CD4-positive, alpha-beta memory T cell (primary cell): Measurements from ENCODE around the gene SLC25A26. TPM values are rescaled to one million over a fixed set of nuclear protein-coding genes. Genes with fewer than 3 reads are reported as not detected.
A peak's percentile ranks its signal among the peaks of the same experiment; 100 is the strongest.

Experiments
- CTCF ChIA-PET: fragments of 350-600 bp; sonication (Branson Sonifier 250); formaldehyde crosslinking; loops from one replicate; lab custom pipeline; 2021; ENCODE audit warnings: inconsistent platforms; ENCODE audit not compliant: partially characterized antibody; lab: Charles Lee
- POLR2A ChIA-PET: fragments of 350-600 bp; sonication (Branson Sonifier 250); formaldehyde crosslinking; loops from one replicate; lab custom pipeline; 2021; ENCODE audit not compliant: partially characterized antibody; lab: Charles Lee
- DNase-seq, 5 donors: peaks; one replicate each; pipeline versions ENCODE4 v3.0.0 to v3.0.0-alpha.2; 2020 to 2022; ENCODE audit warnings: mixed read lengths in 1 of 5
- H3K27ac ChIP-seq: one replicate; pipeline ENCODE4 v1.7.0; 2013; ENCODE audit warnings: low read depth, low read length
- H3K27me3 ChIP-seq: 2 replicates; pipeline ENCODE4 v1.7.0; 2013; ENCODE audit warnings: mild to moderate bottlenecking, low read length, moderate library complexity; ENCODE audit not compliant: insufficient read depth
- H3K36me3 ChIP-seq: 2 replicates; pipeline ENCODE4 v1.7.0; 2013; ENCODE audit warnings: mild to moderate bottlenecking, low read length, moderate library complexity; ENCODE audit not compliant: insufficient read depth
- H3K4me1 ChIP-seq: 2 replicates; pipeline ENCODE4 v1.7.0; 2013; ENCODE audit warnings: mild to moderate bottlenecking, low read length, moderate library complexity; ENCODE audit not compliant: insufficient read depth
- H3K4me3 ChIP-seq, 2 donors: one replicate each; pipeline ENCODE4 v1.7.0; 2013; ENCODE audit warnings: low read length in 2 of 2, mild to moderate bottlenecking in 1 of 2
- H3K9me3 ChIP-seq, 2 donors: one replicate each; pipeline ENCODE4 v1.7.0; 2013; ENCODE audit warnings: low read length in 2 of 2, control low read depth in 1 of 2; ENCODE audit not compliant: control insufficient read depth in 1 of 2
- H3K27ac Mint-ChIP-seq, 7 donors: one replicate each; pipeline ENCODE4 v1.8.0; 2020 to 2021; ENCODE audit warnings: mixed read lengths in 7 of 7, mild to moderate bottlenecking in 6 of 7, inconsistent platforms in 3 of 7, moderate library complexity in 3 of 7
- H3K27me3 Mint-ChIP-seq, 2 donors: one replicate each; pipeline ENCODE4 v1.8.0; 2020 to 2021; ENCODE audit warnings: mixed read lengths in 2 of 2
- H3K36me3 Mint-ChIP-seq, 2 donors: one replicate each; pipeline ENCODE4 v1.8.0; 2020 to 2021; ENCODE audit warnings: mixed read lengths in 2 of 2, inconsistent platforms in 1 of 2, mild to moderate bottlenecking in 1 of 2
- H3K4me1 Mint-ChIP-seq, 4 donors: one replicate each; pipeline ENCODE4 v1.8.0; 2020 to 2021; ENCODE audit warnings: mixed read lengths in 4 of 4, mild to moderate bottlenecking in 1 of 4
- H3K4me3 Mint-ChIP-seq, 8 donors: one replicate each; pipeline ENCODE4 v1.8.0; 2020 to 2021; ENCODE audit warnings: mixed read lengths in 8 of 8, mild to moderate bottlenecking in 7 of 8, moderate library complexity in 6 of 8, inconsistent platforms in 3 of 8
- H3K9me3 Mint-ChIP-seq, 8 donors: one replicate each; pipeline ENCODE4 v1.8.0; 2020 to 2021; ENCODE audit warnings: mixed read lengths in 8 of 8, mild to moderate bottlenecking in 5 of 8, inconsistent platforms in 3 of 8, moderate library complexity in 1 of 8
- intact Hi-C: fragments of 100-400 bp; cut with micrococcal nuclease; formaldehyde crosslinking; loops from one replicate; pipeline ENCODE4 v1.15.1; 2023
- polyA plus RNA-seq, 2 donors: library from polyadenylated mRNA; unstranded; fragments of 300-500 nt; fragmentation: Illumina TruSeq; gene quantifications; one replicate each; pipeline ENCODE4 v1.2.3, GENCODE V29; 2021
- total RNA-seq, 2 experiments: library from RNA; stranded (reverse); gene quantifications; one replicate each; pipeline ENCODE4 v1.2.3, GENCODE V29; 2021

SLC25A26 gene
- total and polyA plus RNA-seq, 4 experiments from 2014 or later: 18.9 to 58.1 (median 29.1) TPM

DNA sequence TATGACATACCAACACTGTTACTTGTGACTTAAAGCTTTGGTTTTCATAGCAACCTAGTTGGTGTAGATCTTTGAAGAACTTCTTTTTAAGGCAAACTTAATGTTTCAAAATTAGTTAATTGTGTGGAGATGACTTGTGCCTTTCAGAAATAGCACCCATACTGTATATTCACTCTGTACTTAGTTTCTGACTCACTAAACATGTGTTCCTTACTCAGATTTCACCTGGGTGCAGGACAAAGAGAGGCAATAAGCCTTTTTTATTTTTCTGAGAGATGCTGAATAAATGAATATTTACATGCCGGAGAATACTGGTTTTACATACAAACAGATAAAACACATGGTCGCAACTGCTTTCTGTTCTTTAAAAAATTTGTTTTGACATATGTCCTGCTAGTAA lies 44.8 kb downstream of the SLC25A26 start:
- Mint-ChIP-seq H3K4me3 (no peak overlapping the region), H3K27me3 (no peaks in the 10 kb centered on the region), H3K27ac (no peak overlapping the region), H3K9me3 (peaks cover 0 to 2% (median 0%) of the 10 kb centered on the region in 8 donors), H3K4me1 (peaks cover 4 to 7% (median 5%) of the 10 kb centered on the region in 4 donors), H3K36me3 (peaks cover 26 to 45% of the 10 kb centered on the region in 2 donors)
- Histone ChIP-seq H3K27ac (no peak overlapping the region), H3K4me3 (no peak overlapping the region), H3K4me1 (no peaks in the 10 kb centered on the region), H3K36me3 (peaks cover 6% of the 10 kb centered on the region), H3K9me3 (no peaks in the 10 kb centered on the region), H3K27me3 (no peaks in the 10 kb centered on the region)
- POLR2A ChIA-PET: no interaction called here
- intact Hi-C loops: no loop called here
- CTCF ChIA-PET: interaction anchor here (1.0 kb wide), 1 partner anchor 551 kb away, joined by 4 read pairs; no protein-coding TSS in a partner anchor
- no peak for DNase-seq

DNA sequence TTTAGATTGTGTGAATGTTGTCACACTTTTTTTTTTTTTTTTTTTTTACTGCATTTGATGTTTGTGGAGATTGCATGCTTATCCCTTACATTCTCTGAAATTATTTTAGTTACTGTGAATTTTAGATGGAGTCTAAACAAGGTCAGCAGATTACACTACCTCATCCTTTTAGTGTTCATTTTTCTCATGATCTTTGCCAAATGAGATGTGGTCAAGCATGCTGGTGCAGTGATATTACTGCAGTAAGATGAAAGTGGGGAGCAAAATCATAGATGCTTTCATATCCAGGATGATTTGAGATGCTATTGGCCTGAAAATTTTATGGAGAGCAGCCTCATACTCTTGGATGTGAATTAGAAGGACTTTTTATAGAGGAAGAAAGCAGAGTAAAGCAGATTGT lies 45.8 kb downstream of the SLC25A26 start:
- ChIA-PET CTCF (interaction anchor here (1.2 to 1.4 kb wide), 2 partner anchors 111 to 556 kb away, joined by 3 to 4 read pairs; no protein-coding TSS in a partner anchor), POLR2A (no interaction called here)
- no peak overlapping the region for H3K4me3 ChIP-seq
- DNase-seq: no peak
- peaks cover 6% of the 10 kb centered on the region for H3K36me3 ChIP-seq
- H3K27me3 Mint-ChIP-seq: no peaks in the 10 kb centered on the region
- H3K9me3 Mint-ChIP-seq: peaks cover 0 to 2% (median 0%) of the 10 kb centered on the region in 8 donors
- intact Hi-C loops: no loop called here
- no peak overlapping the region for H3K27ac ChIP-seq
- H3K4me3 Mint-ChIP-seq: no peak overlapping the region
- no peaks in the 10 kb centered on the region for H3K4me1 ChIP-seq
- peaks cover 25 to 45% of the 10 kb centered on the region in 2 donors for H3K36me3 Mint-ChIP-seq
- H3K27ac Mint-ChIP-seq: peak overlapping the region in 1 of 7 donors; percentile 26
- H3K4me1 Mint-ChIP-seq: peaks cover 4 to 8% (median 4%) of the 10 kb centered on the region in 4 donors
- H3K27me3 ChIP-seq: no peaks in the 10 kb centered on the region
- H3K9me3 ChIP-seq: no peaks in the 10 kb centered on the region

DNA sequence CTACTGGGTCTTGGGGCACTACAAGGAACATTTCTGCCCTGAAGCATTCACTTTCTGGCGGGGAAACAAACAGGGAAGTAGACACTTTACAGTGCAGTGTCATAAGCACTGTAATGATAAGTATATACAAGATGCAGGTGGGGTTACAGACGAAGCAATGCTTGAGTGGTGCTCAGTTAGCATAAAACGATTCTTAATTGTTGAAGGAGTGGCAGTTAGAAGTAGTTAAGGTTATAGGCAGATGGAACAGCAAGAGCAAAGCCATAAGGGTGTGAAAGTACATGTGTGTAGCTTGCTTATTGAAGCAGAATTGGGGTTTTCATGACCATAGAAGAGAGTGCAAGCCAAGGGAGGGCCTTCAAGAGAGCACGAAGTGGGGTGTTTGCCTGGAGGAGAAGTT lies 46.2 kb downstream of the SLC25A26 start:
- Mint-ChIP-seq H3K27me3 (no peaks in the 10 kb centered on the region), H3K36me3 (peaks cover 24 to 43% of the 10 kb centered on the region in 2 donors), H3K27ac (peak overlapping the region in 1 of 7 donors; percentile 26), H3K4me1 (peaks cover 3 to 8% (median 4%) of the 10 kb centered on the region in 4 donors), H3K9me3 (peaks cover 0 to 2% (median 0%) of the 10 kb centered on the region in 8 donors), H3K4me3 (no peak overlapping the region)
- DNase-seq: no peak
- ChIA-PET POLR2A (no interaction called here), CTCF (interaction anchor here (1.2 to 1.4 kb wide), 2 partner anchors 111 to 555 kb away, joined by 3 to 4 read pairs; no protein-coding TSS in a partner anchor)
- no peak overlapping the region for H3K4me3 ChIP-seq
- no peaks in the 10 kb centered on the region for H3K27me3 ChIP-seq
- no peak overlapping the region for H3K27ac ChIP-seq
- H3K36me3 ChIP-seq: peaks cover 6% of the 10 kb centered on the region
- no peaks in the 10 kb centered on the region for H3K4me1 ChIP-seq
- intact Hi-C loops: no loop called here
- H3K9me3 ChIP-seq: no peaks in the 10 kb centered on the region

DNA sequence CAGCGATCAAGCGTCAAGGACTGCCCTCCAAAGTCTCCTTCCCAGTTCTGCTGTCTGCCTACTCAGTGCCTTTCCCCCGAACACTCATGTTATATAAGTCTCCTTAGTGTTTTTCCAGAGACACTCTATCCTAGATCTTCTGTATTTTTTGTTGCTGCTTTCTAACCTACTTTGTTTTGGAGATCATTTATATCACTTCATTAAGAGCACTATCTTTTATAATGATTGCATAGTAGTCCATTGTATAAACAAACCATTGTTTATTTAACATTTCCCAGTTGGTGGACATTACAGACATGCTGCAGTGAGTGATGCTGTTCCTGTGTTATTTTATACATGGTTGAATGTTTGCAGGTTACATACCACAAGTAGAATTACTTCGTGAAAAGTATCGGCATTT lies 47.1 kb downstream of the SLC25A26 start:
- DNase-seq: no peak
- intact Hi-C loops: no loop called here
- H3K4me3 Mint-ChIP-seq: no peak overlapping the region
- ChIA-PET CTCF (interaction anchor here (1.1 to 1.9 kb wide), 4 partner anchors 12 to 554 kb away, joined by 3 to 4 read pairs (median 4); no protein-coding TSS in a partner anchor), POLR2A (no interaction called here)
- Histone ChIP-seq H3K27me3 (no peaks in the 10 kb centered on the region), H3K4me3 (no peak overlapping the region), H3K36me3 (peaks cover 6% of the 10 kb centered on the region), H3K4me1 (no peaks in the 10 kb centered on the region), H3K27ac (no peak overlapping the region), H3K9me3 (no peaks in the 10 kb centered on the region)
- peaks cover 3 to 8% (median 4%) of the 10 kb centered on the region in 4 donors for H3K4me1 Mint-ChIP-seq
- no peak overlapping the region for H3K27ac Mint-ChIP-seq
- no peaks in the 10 kb centered on the region for H3K27me3 Mint-ChIP-seq
- H3K36me3 Mint-ChIP-seq: peaks cover 24 to 40% of the 10 kb centered on the region in 2 donors
- peaks cover 0 to 2% (median 0%) of the 10 kb centered on the region in 8 donors for H3K9me3 Mint-ChIP-seq

DNA sequence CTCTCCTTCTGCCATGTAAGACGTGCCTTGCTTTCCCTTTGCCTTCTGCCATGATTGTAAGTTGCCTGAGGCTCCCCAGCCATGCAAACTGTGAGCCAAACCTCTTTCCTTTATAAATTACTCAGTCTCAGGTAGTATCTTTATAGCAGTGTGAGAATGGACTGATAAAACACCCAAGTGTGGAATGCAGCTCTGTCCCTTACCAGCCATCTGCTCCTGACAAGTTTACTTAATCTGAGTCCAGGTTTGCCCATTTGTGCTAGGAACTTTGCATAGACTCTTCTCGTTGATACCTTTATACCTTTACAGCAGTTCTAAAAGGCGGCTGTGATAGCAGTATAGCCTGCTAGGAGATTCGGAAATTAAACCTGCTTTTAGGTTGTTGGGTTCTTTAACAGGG lies 48.1 kb downstream of the SLC25A26 start:
- ChIA-PET CTCF (interaction anchor here (1.0 to 1.9 kb wide), 5 partner anchors 13 to 553 kb away, joined by 3 to 5 read pairs (median 4); no protein-coding TSS in a partner anchor), POLR2A (no interaction called here)
- H3K27ac Mint-ChIP-seq: peak overlapping the region in 2 of 7 donors; percentile 8 to 38
- H3K27ac ChIP-seq: no peak overlapping the region
- H3K9me3 Mint-ChIP-seq: peaks cover 0 to 2% (median 0%) of the 10 kb centered on the region in 8 donors
- peaks cover 23 to 39% of the 10 kb centered on the region in 2 donors for H3K36me3 Mint-ChIP-seq
- DNase-seq: no peak
- no peaks in the 10 kb centered on the region for H3K9me3 ChIP-seq
- H3K4me1 ChIP-seq: no peaks in the 10 kb centered on the region
- H3K4me1 Mint-ChIP-seq: peaks cover 3 to 8% (median 4%) of the 10 kb centered on the region in 4 donors
- H3K36me3 ChIP-seq: peaks cover 6% of the 10 kb centered on the region
- no peaks in the 10 kb centered on the region for H3K27me3 Mint-ChIP-seq
- no peak overlapping the region for H3K4me3 Mint-ChIP-seq
- H3K27me3 ChIP-seq: no peaks in the 10 kb centered on the region
- intact Hi-C loops: no loop called here
- no peak overlapping the region for H3K4me3 ChIP-seq

DNA sequence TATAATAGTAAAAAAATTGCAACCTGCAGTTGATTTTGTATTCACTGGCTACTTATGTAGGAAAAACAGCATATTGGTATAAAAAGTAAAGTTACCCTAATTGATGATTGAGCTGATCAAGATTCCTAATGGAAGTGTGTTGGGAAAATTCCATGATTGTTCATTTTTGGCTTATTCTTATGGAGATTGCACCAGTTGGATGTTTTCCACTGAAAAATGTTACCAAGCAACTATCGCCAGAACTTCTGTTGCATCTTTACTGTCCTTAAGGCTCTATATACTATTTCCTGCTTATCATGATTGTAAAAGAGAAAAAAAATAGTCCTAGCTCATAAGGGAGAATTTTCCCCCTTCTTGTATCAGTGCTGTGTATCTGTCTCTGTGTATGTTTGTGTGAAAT lies 48.6 kb downstream of the SLC25A26 start:
- no peak overlapping the region for H3K4me3 Mint-ChIP-seq
- intact Hi-C loops: no loop called here
- peaks cover 3 to 8% (median 4%) of the 10 kb centered on the region in 4 donors for H3K4me1 Mint-ChIP-seq
- ChIA-PET CTCF (interaction anchor here (0.7 to 1.9 kb wide), 5 partner anchors 13 to 553 kb away, joined by 3 to 5 read pairs (median 4); no protein-coding TSS in a partner anchor), POLR2A (no interaction called here)
- Histone ChIP-seq H3K4me3 (no peak overlapping the region), H3K27ac (no peak overlapping the region), H3K27me3 (no peaks in the 10 kb centered on the region), H3K36me3 (peaks cover 4% of the 10 kb centered on the region), H3K4me1 (no peaks in the 10 kb centered on the region), H3K9me3 (no peaks in the 10 kb centered on the region)
- DNase-seq: no peak
- peaks cover 23 to 39% of the 10 kb centered on the region in 2 donors for H3K36me3 Mint-ChIP-seq
- H3K27me3 Mint-ChIP-seq: no peaks in the 10 kb centered on the region
- peaks cover 0 to 2% (median 0%) of the 10 kb centered on the region in 8 donors for H3K9me3 Mint-ChIP-seq
- H3K27ac Mint-ChIP-seq: no peak overlapping the region

DNA sequence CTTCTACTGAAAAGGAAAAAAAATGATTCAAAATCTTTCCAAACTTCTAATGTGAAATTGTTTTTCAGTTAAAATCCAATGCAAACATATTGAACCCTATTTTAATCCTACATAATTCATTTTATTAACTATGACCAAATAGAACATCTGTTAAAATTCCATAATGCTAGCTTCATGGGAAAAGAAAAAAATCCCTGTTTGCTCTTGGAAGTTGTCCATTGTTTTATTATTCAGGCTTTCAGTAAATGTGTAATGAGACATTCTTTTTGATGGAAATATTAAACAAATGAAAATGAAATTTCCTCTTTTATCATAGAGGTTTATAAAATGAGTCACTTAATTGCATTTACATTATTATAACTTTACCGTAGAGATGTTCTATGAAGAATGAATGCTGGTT lies 49.5 kb downstream of the SLC25A26 start:
- POLR2A ChIA-PET: no interaction called here
- CTCF ChIA-PET: interaction anchor here (1.2 to 3.8 kb wide), 5 partner anchors 17 to 552 kb away, joined by 3 to 28 read pairs (median 5); no protein-coding TSS in a partner anchor
- no peak for DNase-seq
- H3K27me3 Mint-ChIP-seq: no peaks in the 10 kb centered on the region
- no peak overlapping the region for H3K27ac Mint-ChIP-seq
- H3K27ac ChIP-seq: no peak overlapping the region
- peaks cover 3 to 8% (median 4%) of the 10 kb centered on the region in 4 donors for H3K4me1 Mint-ChIP-seq
- H3K4me1 ChIP-seq: no peaks in the 10 kb centered on the region
- H3K36me3 Mint-ChIP-seq: peaks cover 23 to 35% of the 10 kb centered on the region in 2 donors
- H3K27me3 ChIP-seq: no peaks in the 10 kb centered on the region
- no peaks in the 10 kb centered on the region for H3K36me3 ChIP-seq
- H3K4me3 ChIP-seq: no peak overlapping the region
- intact Hi-C loops: no loop called here
- H3K9me3 Mint-ChIP-seq: peaks cover 0 to 2% (median 0%) of the 10 kb centered on the region in 8 donors
- no peak overlapping the region for H3K4me3 Mint-ChIP-seq
- no peaks in the 10 kb centered on the region for H3K9me3 ChIP-seq
